ENCODE results near the gene CDK16.

The CDK16 gene

GRCh38 chrX:47198026-47198686 is 20.3 kb upstream of the CDK16 start:
- Histone ChIP-seq H3K27ac (ENCODE audit: low read depth, low read length, severe bottlenecking) (peak overlapping the region; percentile 41), H3K9me3 (ENCODE audit: control insufficient read depth, low read length) (no peaks in the 10 kb centered on the region), H3K4me1 (ENCODE audit: control insufficient read depth, insufficient read depth, low read length, poor library complexity, severe bottlenecking) (peaks cover 15% of the 10 kb centered on the region), H3K36me3 (ENCODE audit: control insufficient read depth, insufficient read depth, low read length) (peaks cover 53% of the 10 kb centered on the region), H3K4me3 (ENCODE audit: extremely low read depth, insufficient read depth, low read length, poor library complexity, severe bottlenecking) (no peak overlapping the region)
- 69 to 100% methylated on average over 1 to 2 of the region's 10 CpGs for WGBS, 2 experiments (ENCODE audit: insufficient coverage in 2 of 2)

GRCh38 chrX:47198687-47199080 is 19.8 kb upstream of the CDK16 start:
- Histone ChIP-seq H3K4me1 (ENCODE audit: control insufficient read depth, insufficient read depth, low read length, poor library complexity, severe bottlenecking) (peaks cover 15% of the 10 kb centered on the region), H3K9me3 (ENCODE audit: control insufficient read depth, low read length) (no peaks in the 10 kb centered on the region), H3K27ac (ENCODE audit: low read depth, low read length, severe bottlenecking) (no peak overlapping the region), H3K4me3 (ENCODE audit: extremely low read depth, insufficient read depth, low read length, poor library complexity, severe bottlenecking) (no peak overlapping the region), H3K36me3 (ENCODE audit: control insufficient read depth, insufficient read depth, low read length) (peaks cover 58% of the 10 kb centered on the region)
- WGBS, 2 experiments (ENCODE audit: insufficient coverage in 2 of 2) = 95% methylated on average over 13 of the region's 15 CpGs; no CpG with 5 or more reads in 1 of the 2 experiments

- Histone ChIP-seq H3K36me3 (ENCODE audit: control insufficient read depth, insufficient read depth, low read length) (peaks cover 63% of the 10 kb centered on the region), H3K4me1 (ENCODE audit: control insufficient read depth, insufficient read depth, low read length, poor library complexity, severe bottlenecking) (peaks cover 15% of the 10 kb centered on the region), H3K27ac (ENCODE audit: low read depth, low read length, severe bottlenecking) (no peak overlapping the region), H3K4me3 (ENCODE audit: extremely low read depth, insufficient read depth, low read length, poor library complexity, severe bottlenecking) (no peak overlapping the region), H3K9me3 (ENCODE audit: control insufficient read depth, low read length) (no peaks in the 10 kb centered on the region)
- 96 to 100% methylated on average over 5 of the region's 10 CpGs for WGBS, 2 experiments (ENCODE audit: insufficient coverage in 2 of 2)
Measured at GRCh38 chrX:47199286-47199685, 19.2 kb upstream of the CDK16 start.

- 100% methylated on average over 3 of the region's 9 CpGs; no CpG with 5 or more reads in 1 of the 2 experiments for WGBS, 2 experiments (ENCODE audit: insufficient coverage in 2 of 2)
- no peaks in the 10 kb centered on the region for H3K9me3 ChIP-seq (ENCODE audit: control insufficient read depth, low read length)
- peaks cover 13% of the 10 kb centered on the region for H3K4me1 ChIP-seq (ENCODE audit: control insufficient read depth, insufficient read depth, low read length, poor library complexity, severe bottlenecking)
- H3K27ac ChIP-seq (ENCODE audit: low read depth, low read length, severe bottlenecking) = no peak overlapping the region
- H3K36me3 ChIP-seq (ENCODE audit: control insufficient read depth, insufficient read depth, low read length) = peaks cover 74% of the 10 kb centered on the region
- no peak overlapping the region for H3K4me3 ChIP-seq (ENCODE audit: extremely low read depth, insufficient read depth, low read length, poor library complexity, severe bottlenecking)
Measured at GRCh38 chrX:47200385-47201150, 17.9 kb upstream of the CDK16 start.

GRCh38 chrX:47201345-47201944 is 17.0 kb upstream of the CDK16 start:
- Histone ChIP-seq H3K36me3 (ENCODE audit: control insufficient read depth, insufficient read depth, low read length) (peaks cover 82% of the 10 kb centered on the region), H3K4me3 (ENCODE audit: extremely low read depth, insufficient read depth, low read length, poor library complexity, severe bottlenecking) (no peak overlapping the region), H3K27ac (ENCODE audit: low read depth, low read length, severe bottlenecking) (no peak overlapping the region), H3K9me3 (ENCODE audit: control insufficient read depth, low read length) (no peaks in the 10 kb centered on the region), H3K4me1 (ENCODE audit: control insufficient read depth, insufficient read depth, low read length, poor library complexity, severe bottlenecking) (peaks cover 9% of the 10 kb centered on the region)
- WGBS, 2 experiments (ENCODE audit: insufficient coverage in 2 of 2) = 95% methylated on average over 7 of the region's 9 CpGs; no CpG with 5 or more reads in 1 of the 2 experiments

- peaks cover 85% of the 10 kb centered on the region for H3K36me3 ChIP-seq (ENCODE audit: control insufficient read depth, insufficient read depth, low read length)
Measured at GRCh38 chrX:47202316-47202715, 16.2 kb upstream of the CDK16 start.

GRCh38 chrX:47202877-47203276 is 15.6 kb upstream of the CDK16 start:
- H3K4me3 ChIP-seq (ENCODE audit: extremely low read depth, insufficient read depth, low read length, poor library complexity, severe bottlenecking) = no peak overlapping the region
- H3K4me1 ChIP-seq (ENCODE audit: control insufficient read depth, insufficient read depth, low read length, poor library complexity, severe bottlenecking) = peaks cover 3% of the 10 kb centered on the region
- WGBS, 2 experiments (ENCODE audit: insufficient coverage in 2 of 2) = 94 to 96% methylated on average over 3 of the region's 4 CpGs
- H3K27ac ChIP-seq (ENCODE audit: low read depth, low read length, severe bottlenecking) = no peak overlapping the region
- H3K9me3 ChIP-seq (ENCODE audit: control insufficient read depth, low read length) = no peaks in the 10 kb centered on the region
- peaks cover 90% of the 10 kb centered on the region for H3K36me3 ChIP-seq (ENCODE audit: control insufficient read depth, insufficient read depth, low read length)

More at GRCh38 chrX:47202316-47202715, 16.2 kb upstream of the CDK16 start:
- 95 to 96% methylated on average over 2 to 5 of the region's 11 CpGs for WGBS, 2 experiments (ENCODE audit: insufficient coverage in 2 of 2)
- Histone ChIP-seq H3K27ac (ENCODE audit: low read depth, low read length, severe bottlenecking) (no peak overlapping the region), H3K4me1 (ENCODE audit: control insufficient read depth, insufficient read depth, low read length, poor library complexity, severe bottlenecking) (peaks cover 6% of the 10 kb centered on the region), H3K4me3 (ENCODE audit: extremely low read depth, insufficient read depth, low read length, poor library complexity, severe bottlenecking) (no peak overlapping the region), H3K9me3 (ENCODE audit: control insufficient read depth, low read length) (no peaks in the 10 kb centered on the region)

GRCh38 chrX:47204970-47205369 is 13.5 kb upstream of the CDK16 start:
- Histone ChIP-seq H3K4me3 (ENCODE audit: extremely low read depth, insufficient read depth, low read length, poor library complexity, severe bottlenecking) (no peak overlapping the region), H3K27ac (ENCODE audit: low read depth, low read length, severe bottlenecking) (no peak overlapping the region), H3K36me3 (ENCODE audit: control insufficient read depth, insufficient read depth, low read length) (peaks cover 90% of the 10 kb centered on the region), H3K4me1 (ENCODE audit: control insufficient read depth, insufficient read depth, low read length, poor library complexity, severe bottlenecking) (no peaks in the 10 kb centered on the region), H3K9me3 (ENCODE audit: control insufficient read depth, low read length) (no peaks in the 10 kb centered on the region)
- WGBS, 2 experiments (ENCODE audit: insufficient coverage in 2 of 2) = 93 to 100% methylated on average over 1 to 3 of the region's 5 CpGs

- Histone ChIP-seq H3K4me1 (ENCODE audit: control insufficient read depth, insufficient read depth, low read length, poor library complexity, severe bottlenecking) (no peaks in the 10 kb centered on the region), H3K4me3 (ENCODE audit: extremely low read depth, insufficient read depth, low read length, poor library complexity, severe bottlenecking) (no peak overlapping the region), H3K9me3 (ENCODE audit: control insufficient read depth, low read length) (no peaks in the 10 kb centered on the region), H3K27ac (ENCODE audit: low read depth, low read length, severe bottlenecking) (no peak overlapping the region), H3K36me3 (ENCODE audit: control insufficient read depth, insufficient read depth, low read length) (peaks cover 90% of the 10 kb centered on the region)
- WGBS, 2 experiments (ENCODE audit: insufficient coverage in 2 of 2) = 100% methylated on average over 1 of the region's 3 CpGs; no CpG with 5 or more reads in 1 of the 2 experiments
Measured at GRCh38 chrX:47206316-47206715, 12.2 kb upstream of the CDK16 start.

- no peak overlapping the region for H3K4me3 ChIP-seq (ENCODE audit: extremely low read depth, insufficient read depth, low read length, poor library complexity, severe bottlenecking)
- WGBS, 2 experiments (ENCODE audit: insufficient coverage in 2 of 2) = 100% methylated on average over 1 of the region's 12 CpGs; no CpG with 5 or more reads in 1 of the 2 experiments
- no peaks in the 10 kb centered on the region for H3K4me1 ChIP-seq (ENCODE audit: control insufficient read depth, insufficient read depth, low read length, poor library complexity, severe bottlenecking)
- H3K36me3 ChIP-seq (ENCODE audit: control insufficient read depth, insufficient read depth, low read length) = peaks cover 91% of the 10 kb centered on the region
- no peak overlapping the region for H3K27ac ChIP-seq (ENCODE audit: low read depth, low read length, severe bottlenecking)
- no peaks in the 10 kb centered on the region for H3K9me3 ChIP-seq (ENCODE audit: control insufficient read depth, low read length)
Measured at GRCh38 chrX:47208108-47208507, 10.4 kb upstream of the CDK16 start.

Measured in mesodermal cell (in vitro differentiated cells).